Measurements from ENCODE around the gene IGLON5.
A peak's percentile ranks its signal among the peaks of the same experiment; 100 is the strongest.

The IGLON5 gene

DNA sequence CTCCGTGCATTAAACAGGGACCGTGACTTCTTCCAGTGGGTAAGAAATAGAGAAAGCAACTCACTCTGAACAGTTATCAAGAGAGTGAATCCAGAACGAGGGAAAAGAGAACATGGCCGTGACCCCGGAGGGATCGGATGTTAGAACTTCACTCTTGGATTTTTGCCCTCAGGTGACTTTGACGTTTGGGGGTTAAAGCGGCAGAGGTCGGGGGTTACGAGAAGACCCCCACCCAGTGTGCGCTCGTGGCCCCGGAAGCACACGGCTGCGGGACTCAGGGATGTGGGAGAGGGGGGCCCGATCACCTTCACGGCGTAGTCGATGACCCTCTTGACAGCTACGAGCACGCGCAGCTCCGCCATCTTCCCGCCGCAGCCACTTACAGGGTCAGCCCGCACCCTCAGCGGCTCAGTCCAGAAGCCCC is 54.5 kb downstream of the IGLON5 start, which contains the start of gene ETFB:
Gene ETFB, minus strand, starts transcription at position 424 of the 424 bp plus-strand sequence. Its CDS starts 62 bp downstream, at position 362.
- H3K27ac ChIP-seq (ENCODE audit: low read depth, low read length), result peak within 1 kb of the TSS; percentile 91
- peak within 1 kb of the TSS; percentile 85 for H3K18ac ChIP-seq (ENCODE audit: low read length)
- H3K4ac ChIP-seq (ENCODE audit: low read depth, low read length), result peak within 1 kb of the TSS; percentile 63
- H3K36me3 ChIP-seq (ENCODE audit: control insufficient read depth in 1 of 2, insufficient read depth in 2 of 2, low read length in 2 of 2), result no peaks in the 10 kb centered on the region
- peaks cover 16% of the 10 kb centered on the region for H3K79me2 ChIP-seq (ENCODE audit: control insufficient read depth, insufficient read depth, low read length, poor library complexity)
- no peak for DNase-seq
- peak within 1 kb of the TSS; percentile 49 for H2AK5ac ChIP-seq (ENCODE audit: low read length)
- peak within 1 kb of the TSS; percentile 67 for H2BK120ac ChIP-seq (ENCODE audit: insufficient read depth, low read length, poor library complexity)
- H3K9ac ChIP-seq (ENCODE audit: low read length), result peak within 1 kb of the TSS; percentile 91
- H3K9me3 ChIP-seq (ENCODE audit: insufficient read depth, low read depth, low read length), result no peaks in the 10 kb centered on the region
- no peak within 1 kb of the TSS for H3K23ac ChIP-seq (ENCODE audit: low read length)
- peak within 1 kb of the TSS; percentile 94 for H3K4me2 ChIP-seq (ENCODE audit: low read length)
- H2BK12ac ChIP-seq (ENCODE audit: low read length), result peak within 1 kb of the TSS; percentile 59
- WGBS (ENCODE audit: extremely low coverage, insufficient coverage, insufficient read length), result no CpG with 5 or more reads among the region's 27 CpGs
- peak within 1 kb of the TSS; percentile 80 for H4K8ac ChIP-seq (ENCODE audit: low read depth, low read length)
- H4K91ac ChIP-seq (ENCODE audit: low read depth, low read length), result peak within 1 kb of the TSS; percentile 95
- H4K12ac ChIP-seq (ENCODE audit: low read depth, low read length), result peak within 1 kb of the TSS; percentile 68
- peaks cover 26% of the 10 kb centered on the region for H3K79me1 ChIP-seq (ENCODE audit: low read length)
- H3K4me1 ChIP-seq (ENCODE audit: control insufficient read depth in 1 of 2, insufficient read depth in 2 of 2, low read length in 2 of 2), result peaks cover 18 to 22% of the 10 kb centered on the region in 2 experiments
- peak within 1 kb of the TSS; percentile 89 for H2BK5ac ChIP-seq (ENCODE audit: low read depth, low read length, poor library complexity)
- no peaks in the 10 kb centered on the region for H3K27me3 ChIP-seq (ENCODE audit: insufficient read depth, low read length)
- H2AFZ ChIP-seq (ENCODE audit: insufficient read depth, low read length, poor library complexity), result peak within 1 kb of the TSS; percentile 75
- peak within 1 kb of the TSS; percentile 76 for H3K14ac ChIP-seq (ENCODE audit: low read length)
- H3K4me3 ChIP-seq (ENCODE audit: low read depth, low read length), result peak within 1 kb of the TSS; percentile 81

DNA sequence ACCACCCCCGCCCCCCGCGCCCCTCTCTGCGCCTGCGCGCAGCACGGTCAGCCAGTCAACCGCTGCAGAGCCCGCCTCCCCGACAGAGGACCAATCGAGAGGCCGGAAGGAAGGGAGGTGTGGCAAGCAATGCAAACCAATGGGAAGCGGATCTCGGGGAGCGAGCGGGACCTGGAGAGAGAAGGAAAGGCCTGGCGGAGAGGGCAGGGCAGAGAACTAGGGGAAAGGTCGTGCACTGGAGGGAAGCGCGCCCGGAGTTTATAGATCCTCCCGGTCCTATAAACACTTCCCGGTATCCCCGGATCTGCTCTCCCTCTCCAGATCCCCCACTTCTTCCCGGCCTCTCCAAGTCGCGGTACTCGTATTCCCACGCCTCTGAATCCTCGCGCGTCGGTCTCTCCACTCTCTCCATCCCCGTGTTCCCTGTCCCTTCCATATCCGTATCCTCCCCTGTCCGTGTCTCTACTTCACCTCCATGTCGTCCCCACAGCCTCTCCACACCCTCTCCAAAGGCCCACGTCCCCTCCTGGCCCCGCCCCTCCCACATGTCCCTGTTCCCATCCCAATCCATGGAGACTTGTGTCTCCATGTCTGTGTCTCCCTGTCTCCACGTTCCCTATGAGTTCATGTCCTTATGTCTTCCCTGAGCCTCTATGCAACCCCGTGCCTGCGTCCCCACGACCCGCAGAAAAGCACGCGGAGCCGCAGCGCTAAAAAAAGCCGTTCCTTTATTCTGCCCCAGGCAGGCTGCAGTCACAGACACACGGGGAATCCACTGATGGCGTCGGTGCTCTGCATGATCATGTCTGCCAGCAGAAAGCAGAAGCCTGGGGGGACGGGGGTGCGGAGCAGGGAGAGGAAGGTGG is 55.2 kb downstream of the IGLON5 start:
- Histone ChIP-seq H3K27ac (ENCODE audit: low read depth, low read length) (peak overlapping the region; percentile 91), H2AK5ac (ENCODE audit: low read length) (peak overlapping the region; percentile 49), H4K91ac (ENCODE audit: low read depth, low read length) (peak overlapping the region; percentile 95), H3K36me3 (ENCODE audit: control insufficient read depth in 1 of 2, insufficient read depth in 2 of 2, low read length in 2 of 2) (no peaks in the 10 kb centered on the region), H3K79me1 (ENCODE audit: low read length) (peaks cover 26% of the 10 kb centered on the region), H3K4ac (ENCODE audit: low read depth, low read length) (peak overlapping the region; percentile 63), H2BK5ac (ENCODE audit: low read depth, low read length, poor library complexity) (peak overlapping the region; percentile 89), H3K27me3 (ENCODE audit: insufficient read depth, low read length) (no peaks in the 10 kb centered on the region), H4K12ac (ENCODE audit: low read depth, low read length) (peak overlapping the region; percentile 68), H3K9ac (ENCODE audit: low read length) (peak overlapping the region; percentile 68), H3K4me2 (ENCODE audit: low read length) (peak overlapping the region; percentile 76), H3K14ac (ENCODE audit: low read length) (peak overlapping the region; percentile 76), H4K8ac (ENCODE audit: low read depth, low read length) (peak overlapping the region; percentile 80), H3K9me3 (ENCODE audit: insufficient read depth, low read depth, low read length) (no peaks in the 10 kb centered on the region), H3K18ac (ENCODE audit: low read length) (peak overlapping the region; percentile 85), H3K79me2 (ENCODE audit: control insufficient read depth, insufficient read depth, low read length, poor library complexity) (peaks cover 16% of the 10 kb centered on the region), H2AFZ (ENCODE audit: insufficient read depth, low read length, poor library complexity) (peak overlapping the region; percentile 75), H3K23ac (ENCODE audit: low read length) (no peak overlapping the region), H2BK120ac (ENCODE audit: insufficient read depth, low read length, poor library complexity) (peak overlapping the region; percentile 67), H3K4me1 (ENCODE audit: control insufficient read depth in 1 of 2, insufficient read depth in 2 of 2, low read length in 2 of 2) (peaks cover 18 to 22% of the 10 kb centered on the region in 2 experiments), H2BK12ac (ENCODE audit: low read length) (peak overlapping the region; percentile 59), H3K4me3 (ENCODE audit: low read depth, low read length) (peak overlapping the region; percentile 70)
- DNase-seq, result peak; percentile 99
- no CpG with 5 or more reads among the region's 54 CpGs for WGBS (ENCODE audit: extremely low coverage, insufficient coverage, insufficient read length)

DNA sequence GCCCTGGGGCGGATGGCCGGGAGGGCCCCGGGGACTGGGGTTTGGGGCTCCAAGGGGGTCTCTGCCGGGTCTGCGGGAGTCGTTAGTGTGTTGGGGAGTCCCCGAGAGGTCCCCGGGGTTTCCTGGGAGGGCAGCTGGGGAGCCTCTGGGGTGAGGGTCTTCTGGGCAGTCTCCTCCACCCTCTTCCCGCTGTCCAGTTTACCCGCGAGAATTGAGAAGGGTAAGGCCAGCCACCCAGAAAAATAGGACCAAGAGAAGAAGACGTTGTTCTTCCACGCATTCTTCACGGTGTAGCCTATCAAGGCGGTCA is 55.8 kb downstream of the IGLON5 start:
- Histone ChIP-seq H2AFZ (ENCODE audit: insufficient read depth, low read length, poor library complexity) (peak overlapping the region; percentile 75), H3K79me1 (ENCODE audit: low read length) (peaks cover 26% of the 10 kb centered on the region), H3K4me3 (ENCODE audit: low read depth, low read length) (peak overlapping the region; percentile 70), H2BK120ac (ENCODE audit: insufficient read depth, low read length, poor library complexity) (peak overlapping the region; percentile 67), H4K12ac (ENCODE audit: low read depth, low read length) (peak overlapping the region; percentile 68), H3K79me2 (ENCODE audit: control insufficient read depth, insufficient read depth, low read length, poor library complexity) (peaks cover 16% of the 10 kb centered on the region), H3K27me3 (ENCODE audit: insufficient read depth, low read length) (no peaks in the 10 kb centered on the region), H4K91ac (ENCODE audit: low read depth, low read length) (peak overlapping the region; percentile 95), H3K23ac (ENCODE audit: low read length) (no peak overlapping the region), H3K18ac (ENCODE audit: low read length) (peak overlapping the region; percentile 85), H2BK5ac (ENCODE audit: low read depth, low read length, poor library complexity) (peak overlapping the region; percentile 89), H2AK5ac (ENCODE audit: low read length) (peak overlapping the region; percentile 49), H3K9ac (ENCODE audit: low read length) (peak overlapping the region; percentile 68), H3K4me2 (ENCODE audit: low read length) (peak overlapping the region; percentile 76), H3K4ac (ENCODE audit: low read depth, low read length) (peak overlapping the region; percentile 63), H2BK12ac (ENCODE audit: low read length) (no peak overlapping the region), H4K8ac (ENCODE audit: low read depth, low read length) (peak overlapping the region; percentile 80), H3K36me3 (ENCODE audit: control insufficient read depth in 1 of 2, insufficient read depth in 2 of 2, low read length in 2 of 2) (no peaks in the 10 kb centered on the region), H3K27ac (ENCODE audit: low read depth, low read length) (peak overlapping the region; percentile 91), H3K14ac (ENCODE audit: low read length) (peak overlapping the region; percentile 76), H3K4me1 (ENCODE audit: control insufficient read depth in 1 of 2, insufficient read depth in 2 of 2, low read length in 2 of 2) (peaks cover 18 to 22% of the 10 kb centered on the region in 2 experiments), H3K9me3 (ENCODE audit: insufficient read depth, low read depth, low read length) (no peaks in the 10 kb centered on the region)
- DNase-seq, result no peak
- no CpG with 5 or more reads among the region's 15 CpGs for WGBS (ENCODE audit: extremely low coverage, insufficient coverage, insufficient read length)

DNA sequence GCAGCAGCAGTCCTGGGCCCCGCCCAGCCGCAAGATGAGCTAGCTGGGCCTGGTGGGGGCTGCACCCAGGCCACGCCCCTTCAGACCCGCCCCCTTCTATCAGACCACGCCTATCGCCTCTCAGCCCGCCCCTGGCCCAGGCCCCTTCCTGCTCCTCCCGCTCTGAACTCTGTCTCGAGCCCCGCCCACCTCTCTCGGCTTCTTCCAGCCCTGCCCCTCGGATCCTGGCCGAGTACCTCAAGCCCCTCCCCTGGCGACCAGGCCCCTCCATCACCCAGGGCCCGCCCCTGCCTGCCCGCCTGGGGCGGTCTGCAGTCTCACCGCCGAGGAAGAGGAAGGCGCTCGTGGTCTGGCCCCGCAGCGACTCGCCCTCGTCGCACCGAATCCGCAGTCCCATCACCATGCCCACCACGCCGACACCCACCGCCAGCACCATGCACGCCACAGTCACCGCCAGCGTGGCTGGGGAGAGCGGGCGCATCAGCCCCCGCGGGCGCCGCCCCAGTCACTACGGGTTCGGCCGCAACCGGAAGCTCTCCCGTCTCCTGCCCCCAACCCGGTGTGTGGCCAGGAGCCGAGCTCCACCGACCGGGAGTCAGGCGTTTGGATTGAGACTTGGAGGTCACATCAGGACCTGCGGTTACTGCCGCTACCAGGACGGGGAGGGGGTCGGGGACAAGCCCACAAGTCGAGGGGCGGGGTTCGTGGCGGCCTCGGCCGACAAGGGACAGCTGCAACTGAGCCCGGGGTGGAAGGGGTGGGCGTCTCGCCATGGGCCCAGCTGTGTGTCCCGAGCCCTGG is 56.3 kb downstream of the IGLON5 start:
- peak overlapping the region; percentile 90 for H3K14ac ChIP-seq (ENCODE audit: low read length)
- peak overlapping the region; percentile 24 for H2BK12ac ChIP-seq (ENCODE audit: low read length)
- peak overlapping the region; percentile 80 for H2AFZ ChIP-seq (ENCODE audit: insufficient read depth, low read length, poor library complexity)
- H2AK5ac ChIP-seq (ENCODE audit: low read length), result peak overlapping the region; percentile 57
- peak overlapping the region; percentile 87 for H4K91ac ChIP-seq (ENCODE audit: low read depth, low read length)
- peak overlapping the region; percentile 93 for H3K27ac ChIP-seq (ENCODE audit: low read depth, low read length)
- peak overlapping the region; percentile 85 for H4K12ac ChIP-seq (ENCODE audit: low read depth, low read length)
- H3K4ac ChIP-seq (ENCODE audit: low read depth, low read length), result peak overlapping the region; percentile 35
- peak overlapping the region; percentile 87 for H4K8ac ChIP-seq (ENCODE audit: low read depth, low read length)
- H3K79me1 ChIP-seq (ENCODE audit: low read length), result peaks cover 26% of the 10 kb centered on the region
- DNase-seq, result peak; percentile 97 to 99
- H3K23ac ChIP-seq (ENCODE audit: low read length), result no peak overlapping the region
- peak overlapping the region; percentile 78 for H2BK120ac ChIP-seq (ENCODE audit: insufficient read depth, low read length, poor library complexity)
- peak overlapping the region; percentile 92 for H3K4me3 ChIP-seq (ENCODE audit: low read depth, low read length)
- peak overlapping the region; percentile 93 for H3K18ac ChIP-seq (ENCODE audit: low read length)
- no peaks in the 10 kb centered on the region for H3K9me3 ChIP-seq (ENCODE audit: insufficient read depth, low read depth, low read length)
- no peaks in the 10 kb centered on the region for H3K36me3 ChIP-seq (ENCODE audit: control insufficient read depth in 1 of 2, insufficient read depth in 2 of 2, low read length in 2 of 2)
- H3K79me2 ChIP-seq (ENCODE audit: control insufficient read depth, insufficient read depth, low read length, poor library complexity), result peaks cover 16% of the 10 kb centered on the region
- no CpG with 5 or more reads among the region's 64 CpGs for WGBS (ENCODE audit: extremely low coverage, insufficient coverage, insufficient read length)
- peak overlapping the region; percentile 90 for H3K4me2 ChIP-seq (ENCODE audit: low read length)
- H2BK5ac ChIP-seq (ENCODE audit: low read depth, low read length, poor library complexity), result peak overlapping the region; percentile 90
- H3K4me1 ChIP-seq (ENCODE audit: control insufficient read depth in 1 of 2, insufficient read depth in 2 of 2, low read length in 2 of 2), result peaks cover 18 to 22% of the 10 kb centered on the region in 2 experiments
- H3K27me3 ChIP-seq (ENCODE audit: insufficient read depth, low read length), result no peaks in the 10 kb centered on the region
- peak overlapping the region; percentile 68 for H3K9ac ChIP-seq (ENCODE audit: low read length)

Measured in trophoblast cell (in vitro differentiated cells and primary cell).